ENCODE measurements around the gene P4HA1.
"Not testable (repeated sequence)": the region's sequence is repeated elsewhere in the genome, so short reads cannot be mapped to it uniquely, and the experiment has no call there.

P4HA1 gene

DNA sequence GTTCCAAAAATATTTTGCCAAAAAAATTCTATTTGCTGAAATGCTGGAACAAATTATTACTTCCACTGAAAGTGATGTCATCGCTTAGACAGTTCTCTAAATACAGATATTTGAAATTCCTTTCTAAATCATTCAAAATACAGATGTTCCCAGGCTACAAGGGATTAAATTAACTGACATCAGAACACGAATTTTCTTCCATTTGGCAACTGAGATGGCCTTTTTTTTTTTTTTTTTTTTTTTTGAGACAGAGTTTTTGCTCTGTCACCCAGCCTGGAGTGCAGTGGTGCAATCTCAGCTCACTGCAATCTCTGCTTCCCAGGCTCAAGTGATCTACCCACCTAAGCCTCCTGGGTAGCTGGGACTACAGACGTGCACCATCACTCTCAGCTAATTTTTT is 57.0 kb downstream of the P4HA1 start:
- no peak for DNase-seq

GRCh38 chr10:73036285-73036684 is 60.4 kb downstream of the P4HA1 start:
- DNase-seq, result not testable (repeated sequence)

DNA sequence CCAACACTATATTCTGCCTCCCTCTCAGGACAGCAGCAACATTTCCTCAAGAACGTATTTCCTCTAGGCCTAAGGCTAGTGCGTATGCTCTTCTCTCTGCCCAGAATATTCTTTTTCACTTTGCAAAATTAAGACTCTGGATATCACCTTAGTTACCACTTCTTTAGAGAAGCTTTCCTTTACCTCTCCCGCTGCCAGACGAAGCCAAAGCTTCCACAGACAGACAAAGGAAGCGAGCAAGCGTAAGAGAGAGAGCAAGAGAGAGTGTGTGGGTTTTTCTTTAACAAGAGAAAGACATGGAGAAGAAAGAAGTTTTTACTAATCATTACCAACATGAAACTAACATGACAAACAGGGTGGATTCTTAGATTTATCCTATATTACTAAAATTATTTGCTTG is 64.1 kb downstream of the P4HA1 start:
- no peak for DNase-seq

GRCh38 chr10:73026623-73027022 is 70.0 kb downstream of the P4HA1 start:
- DNase-seq, result not testable (repeated sequence)

GRCh38 chr10:73023455-73024070 is 73.1 kb downstream of the P4HA1 start:
- not testable (repeated sequence) for DNase-seq

- not testable (repeated sequence) for DNase-seq
Observed at GRCh38 chr10:73022961-73023360, 73.7 kb downstream of the P4HA1 start.

- not testable (repeated sequence) for DNase-seq
Observed at GRCh38 chr10:73021538-73022164, 75.0 kb downstream of the P4HA1 start.

DNA sequence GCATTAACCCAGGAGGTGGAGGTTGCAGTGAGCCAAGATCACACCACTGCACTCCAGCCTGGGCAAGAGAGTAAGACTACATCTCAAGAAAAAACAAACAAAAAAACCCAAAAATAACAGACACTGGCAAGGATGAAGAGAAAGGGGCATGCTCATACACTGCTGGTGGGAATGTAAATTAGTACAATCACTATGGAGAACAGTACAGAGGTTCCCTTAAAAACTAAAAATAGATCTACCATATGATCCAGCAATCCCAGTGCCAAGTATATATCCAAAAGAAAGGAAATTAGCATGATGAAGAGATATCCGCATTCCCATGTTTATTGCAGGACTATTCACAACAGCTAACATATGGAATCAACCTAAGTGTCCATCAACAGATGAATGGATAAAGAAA is 75.6 kb downstream of the P4HA1 start:
- no peak for DNase-seq

- DNase-seq, result no peak
Observed at GRCh38 chr10:73019100-73019499, 77.6 kb downstream of the P4HA1 start.

- DNase-seq, result no peak
Observed at GRCh38 chr10:73018632-73019031, 78.0 kb downstream of the P4HA1 start.

DNA sequence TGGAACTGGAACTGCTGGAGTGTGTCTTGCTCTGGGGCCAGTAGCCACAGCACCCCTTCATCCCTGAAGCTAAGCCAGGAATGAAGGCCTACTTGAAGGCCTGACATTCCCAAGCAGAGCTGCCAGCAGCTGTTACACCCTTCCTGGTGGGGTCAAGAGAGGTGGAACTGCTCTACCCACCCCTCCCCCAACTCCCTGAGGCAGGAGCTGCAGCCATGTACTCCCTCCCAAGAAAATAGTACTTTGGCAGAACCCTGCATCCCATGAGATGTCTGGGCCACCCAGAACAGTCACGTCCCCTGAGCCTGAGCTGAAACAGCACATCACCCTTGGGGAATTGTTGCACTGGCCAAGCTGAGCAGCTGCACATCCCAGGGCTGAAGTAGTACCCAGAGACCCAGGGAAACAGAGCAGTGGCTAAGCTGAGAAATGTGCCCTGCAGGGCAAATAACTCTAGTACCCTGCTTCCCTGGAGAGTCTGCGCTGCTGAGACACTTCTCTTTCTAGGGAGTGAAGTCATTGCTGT is 78.6 kb downstream of the P4HA1 start:
- no peak for DNase-seq

DNA sequence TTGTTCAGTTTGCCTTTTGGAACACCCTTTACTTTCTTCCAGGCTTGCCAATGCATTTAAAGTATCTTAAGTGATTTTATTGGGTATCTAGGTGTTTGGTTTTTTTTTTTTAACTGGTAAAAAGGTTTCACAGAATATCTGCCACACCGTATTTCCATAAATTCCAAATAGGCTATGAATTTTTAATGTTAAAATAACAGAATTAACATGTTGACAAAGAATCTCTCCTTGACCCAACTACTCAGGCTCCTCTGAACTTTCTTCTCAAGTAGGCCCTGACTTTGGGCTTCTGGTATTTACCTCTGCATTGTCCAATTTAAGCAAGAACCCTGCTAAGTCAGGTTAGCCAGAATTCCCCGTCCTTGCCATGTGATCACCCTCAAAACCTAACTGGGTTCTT is 80.9 kb downstream of the P4HA1 start:
- DNase-seq, result no peak

DNA sequence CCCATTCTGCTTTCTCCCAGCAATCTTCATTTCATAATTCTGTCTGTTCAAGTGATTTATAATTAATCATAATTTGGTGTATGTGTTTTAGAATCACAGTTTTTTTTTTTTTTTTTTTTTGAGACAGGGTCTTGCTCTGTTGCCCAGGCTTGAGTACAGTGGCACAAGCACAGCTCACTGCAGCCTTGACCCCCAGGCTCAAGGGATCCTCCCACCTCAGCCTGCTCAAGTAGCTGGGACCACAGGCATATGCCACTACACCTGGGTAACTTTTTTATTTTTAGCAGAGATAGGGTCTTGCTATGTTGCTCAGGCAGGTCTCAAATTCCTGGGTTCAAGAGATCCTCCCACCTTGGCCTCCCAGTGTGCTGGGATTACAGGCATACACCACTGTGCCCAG is 92.8 kb downstream of the P4HA1 start:
- no peak for DNase-seq

DNA sequence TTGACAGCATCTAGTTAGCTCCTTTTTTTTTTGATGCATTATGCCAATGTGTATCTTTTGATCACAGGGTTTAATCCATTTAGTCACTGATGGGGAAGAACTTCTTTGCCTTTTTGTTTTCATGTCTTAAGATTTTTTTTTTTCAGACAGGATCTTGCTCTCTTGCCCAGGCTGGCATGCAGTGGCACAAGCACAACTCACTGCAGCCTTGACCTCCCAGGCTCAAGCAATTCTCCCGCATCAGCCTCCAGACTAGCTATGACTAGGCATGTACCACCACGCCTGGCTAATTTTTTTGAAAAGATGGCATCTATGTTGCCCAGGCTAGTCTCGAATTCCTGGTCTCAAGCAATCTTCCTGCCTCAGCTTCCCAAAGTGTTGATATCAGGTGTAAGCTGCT is 95.7 kb downstream of the P4HA1 start:
- DNase-seq, result no peak

DNA sequence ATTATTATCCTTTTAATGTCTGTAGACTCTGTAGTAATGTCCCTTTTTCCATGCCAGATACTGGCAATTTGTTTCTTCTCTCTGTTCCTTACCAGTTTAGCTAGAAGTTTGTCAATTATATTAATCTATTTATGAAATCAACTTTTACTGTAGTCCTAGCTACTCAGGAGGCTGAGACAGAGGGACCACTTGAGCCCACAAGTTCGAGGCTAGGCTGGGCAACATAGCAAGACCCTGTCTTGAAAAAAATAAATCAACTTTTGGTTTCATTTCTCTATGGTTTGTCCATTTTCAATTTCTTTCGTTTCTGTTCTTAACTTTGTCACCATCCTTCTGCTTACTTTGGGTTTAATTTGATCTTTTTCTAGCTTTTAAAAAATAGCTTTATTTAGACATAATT is 99.6 kb downstream of the P4HA1 start:
- no peak for DNase-seq

- DNase-seq, result not testable (repeated sequence)
Observed at GRCh38 chr10:72995459-72995858, 101.2 kb downstream of the P4HA1 start.

- DNase-seq, result not testable (repeated sequence)
Observed at GRCh38 chr10:72989771-72990170, 106.9 kb downstream of the P4HA1 start.

GRCh38 chr10:72984618-72985017 is 112.0 kb downstream of the P4HA1 start:
- DNase-seq, result not testable (repeated sequence)

- no peak for DNase-seq
Observed at GRCh38 chr10:72981882-72982529, 114.7 kb downstream of the P4HA1 start.

- DNase-seq, result no peak
Observed at GRCh38 chr10:72981028-72981881, 115.4 kb downstream of the P4HA1 start.

DNA sequence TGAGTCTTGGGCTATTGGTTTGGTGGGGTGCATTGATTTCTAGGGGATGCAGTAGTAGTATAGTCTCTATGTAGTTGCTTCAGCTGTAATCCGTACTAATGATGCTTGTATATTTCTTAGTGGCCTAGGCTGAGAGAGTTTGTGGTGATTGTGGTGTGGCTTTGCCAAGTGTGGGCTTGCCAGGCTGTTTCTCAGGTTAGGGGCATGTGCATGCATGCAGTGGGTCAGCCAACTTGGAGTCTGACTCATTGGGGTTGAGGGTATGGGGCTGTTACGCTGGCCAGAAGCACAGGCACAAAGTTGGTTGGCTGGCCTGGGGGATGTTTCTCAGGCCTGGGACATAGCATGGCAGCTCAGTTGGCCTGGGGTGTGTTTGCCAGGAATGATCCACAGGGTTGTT is 116.3 kb downstream of the P4HA1 start:
- DNase-seq, result no peak

- DNase-seq, result no peak
Observed at GRCh38 chr10:72979709-72980108, 117.0 kb downstream of the P4HA1 start.

- DNase-seq, result no peak
Observed at GRCh38 chr10:72976886-72977285, 119.8 kb downstream of the P4HA1 start.

All from activated T-cell treated with anti-CD3 and anti-CD28 coated beads for 4 hours (primary cell).